Measurements from ENCODE around the gene PPP1CC. TPM values are rescaled to one million over a fixed set of nuclear protein-coding genes. Genes with fewer than 3 reads are reported as not detected.

PPP1CC gene
- 111 and 145 TPM in 2 replicates for total RNA-seq

GRCh38 chr12:110742718-110743570, at the start of gene PPP1CC:
TSS of gene PPP1CC (minus strand) at chr12:110742891. CDS start at chr12:110742707, 184 bp downstream.

DNA sequence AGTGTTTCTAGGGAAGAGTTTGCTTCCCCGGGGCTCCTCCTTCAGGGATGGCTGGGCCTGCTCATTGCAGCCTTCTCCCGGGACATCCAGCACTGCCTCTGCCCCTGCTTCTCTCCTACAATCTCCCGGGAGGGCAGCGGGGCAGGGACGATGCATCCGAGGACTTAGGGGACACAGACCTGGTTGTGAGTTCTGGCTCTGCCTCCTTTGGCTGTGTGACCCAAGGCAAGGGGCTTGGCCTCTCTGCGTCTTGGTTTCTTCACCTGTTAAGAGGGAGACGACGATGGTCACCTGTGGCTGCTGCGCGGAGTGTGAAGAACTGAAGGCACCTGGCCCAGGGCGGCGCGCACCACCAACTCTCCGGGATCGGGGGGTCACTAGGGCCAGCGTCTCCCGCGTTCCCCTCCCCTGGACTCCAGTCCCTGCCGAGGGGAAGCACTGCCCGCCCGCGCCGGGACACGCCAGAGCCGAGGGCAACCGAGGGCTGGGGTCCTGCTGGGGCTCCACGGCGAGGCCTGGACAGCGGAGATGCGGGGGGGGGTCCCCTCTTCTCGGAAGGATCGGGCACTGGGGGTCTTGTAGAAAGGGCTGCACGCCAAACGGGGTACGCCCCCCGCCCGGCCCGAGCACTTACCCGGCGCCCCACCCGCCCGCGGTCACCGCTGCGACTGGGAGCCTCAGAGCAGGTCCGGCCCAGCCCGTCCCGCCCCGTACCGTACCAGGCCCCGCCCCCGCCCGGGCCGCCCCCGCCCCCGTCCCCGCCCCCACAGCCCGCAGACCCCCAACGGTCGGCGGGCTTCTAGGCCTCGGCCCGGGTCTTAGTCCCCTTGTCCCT, 54.0 kb downstream of the PPP1CC start, which contains the start of gene HVCN1:
HVCN1 (minus strand) TSS at position 670 of the 835 bp plus-strand sequence. CDS start 5,870 bp downstream, outside the sequence.

Other genes starting within 250 kb of the PPP1CC start
- gene VPS29, start 240.8 kb downstream of the PPP1CC start, total RNA-seq = 51.0 and 85.5 TPM in 2 replicates
- 0.19 and 0.33 TPM in 2 replicates for gene RAD9B, start 240.6 kb downstream of the PPP1CC start, total RNA-seq
- gene PPTC7, start 159.6 kb downstream of the PPP1CC start, total RNA-seq = 11.8 and 13.9 TPM in 2 replicates
- gene TCTN1, start 128.8 kb downstream of the PPP1CC start, total RNA-seq = 13.4 and 13.6 TPM in 2 replicates
- 1.6 and 2.9 TPM in 2 replicates for gene HVCN1, start 53.8 kb downstream of the PPP1CC start, total RNA-seq
- gene CCDC63, start 104.1 kb upstream of the PPP1CC start, total RNA-seq = not detected in 2 replicates
- not detected in 2 replicates for gene MYL2, start 177.7 kb upstream of the PPP1CC start, total RNA-seq